ENCODE measurements around the gene TCOF1.

TCOF1 gene

GRCh38 chr5:150446088-150446487, 88.6 kb downstream of the TCOF1 start:
- no peak for DNase-seq (ENCODE audit: low read depth)
- no peak overlapping the region for H3K4me3 ChIP-seq (ENCODE audit: low read depth, low read length)
- TF ChIP-seq CTCF (IDR thresholded peaks at IDR 0.05; ENCODE audit: low read depth, low read length, missing control alignments) = no peak

- TF ChIP-seq CTCF (IDR thresholded peaks at IDR 0.05; ENCODE audit: low read depth, low read length, missing control alignments) = no peak
- DNase-seq (ENCODE audit: low read depth) = no peak
- no peak overlapping the region for H3K4me3 ChIP-seq (ENCODE audit: low read depth, low read length)
Observed at GRCh38 chr5:150446583-150446982, 89.1 kb downstream of the TCOF1 start.

GRCh38 chr5:150447188-150447587, 89.7 kb downstream of the TCOF1 start:
- no peak for TF ChIP-seq CTCF (IDR thresholded peaks at IDR 0.05; ENCODE audit: low read depth, low read length, missing control alignments)
- peak overlapping the region; percentile 73; the same call in 1 of the 2 replicates for H3K4me3 ChIP-seq (ENCODE audit: low read depth, low read length)
- no peak for DNase-seq (ENCODE audit: low read depth)

GRCh38 chr5:150448334-150448733, 90.8 kb downstream of the TCOF1 start:
- no peak for TF ChIP-seq CTCF (IDR thresholded peaks at IDR 0.05; ENCODE audit: low read depth, low read length, missing control alignments)
- H3K4me3 ChIP-seq (ENCODE audit: low read depth, low read length) = peak overlapping the region; percentile 73
- no peak for DNase-seq (ENCODE audit: low read depth)

- no peak for DNase-seq (ENCODE audit: low read depth)
- TF ChIP-seq CTCF (IDR thresholded peaks at IDR 0.05; ENCODE audit: low read depth, low read length, missing control alignments) = no peak
Observed at GRCh38 chr5:150448952-150449516, 91.5 kb downstream of the TCOF1 start.

More at GRCh38 chr5:150448952-150449516, 91.5 kb downstream of the TCOF1 start:
- H3K4me3 ChIP-seq (ENCODE audit: low read depth, low read length) = peak overlapping the region; percentile 73
